Activated T-cell treated with anti-CD3 and anti-CD28 coated beads, Interleukin-2, amount 50 U/mL, for 24 hours (primary cell): ENCODE results near the gene ORM2.

Experiments
- DNase-seq: peaks from one replicate; pipeline ENCODE4 v3.0.0-alpha.2; 2020
- H3K27ac Mint-ChIP-seq: 2 replicates; pipeline ENCODE4 v1.8.0; 2020; ENCODE audit warnings: mild to moderate bottlenecking, mixed read lengths
- H3K27me3 Mint-ChIP-seq: 2 replicates; pipeline ENCODE4 v1.8.0; 2020; ENCODE audit warnings: mixed read lengths
- H3K36me3 Mint-ChIP-seq: 2 replicates; pipeline ENCODE4 v1.8.0; 2020; ENCODE audit warnings: low read depth, mixed read lengths
- H3K4me1 Mint-ChIP-seq: 2 replicates; pipeline ENCODE4 v1.8.0; 2020; ENCODE audit warnings: low read depth, mixed read lengths
- H3K4me3 Mint-ChIP-seq: 2 replicates; pipeline ENCODE4 v1.8.0; 2020; ENCODE audit warnings: mild to moderate bottlenecking, moderate library complexity, mixed read lengths
- H3K9me3 Mint-ChIP-seq: 2 replicates; pipeline ENCODE4 v1.8.0; 2020; ENCODE audit warnings: mixed read lengths

Gene ORM2

GRCh38 chr9:114303571-114303970, 26.1 kb upstream of the ORM2 start:
- Mint-ChIP-seq H3K9me3 (no peaks in the 10 kb centered on the region), H3K4me1 (peaks cover 4% of the 10 kb centered on the region), H3K36me3 (no peaks in the 10 kb centered on the region), H3K27me3 (no peaks in the 10 kb centered on the region), H3K4me3 (no peak overlapping the region), H3K27ac (no peak overlapping the region)
- DNase-seq, result peak; percentile 7

- Mint-ChIP-seq H3K27me3 (no peaks in the 10 kb centered on the region), H3K27ac (no peak overlapping the region), H3K4me1 (peaks cover 4% of the 10 kb centered on the region), H3K9me3 (no peaks in the 10 kb centered on the region), H3K4me3 (no peak overlapping the region), H3K36me3 (no peaks in the 10 kb centered on the region)
- DNase-seq, result no peak
These were observed 25.7 kb upstream of the ORM2 start for GRCh38 chr9:114303977-114304376.

GRCh38 chr9:114304416-114305188, 25.1 kb upstream of the ORM2 start:
- Mint-ChIP-seq H3K27ac (no peak overlapping the region), H3K27me3 (no peaks in the 10 kb centered on the region), H3K9me3 (no peaks in the 10 kb centered on the region), H3K4me1 (peaks cover 4% of the 10 kb centered on the region), H3K4me3 (no peak overlapping the region), H3K36me3 (no peaks in the 10 kb centered on the region)
- peak; percentile 17 for DNase-seq

GRCh38 chr9:114307899-114308267, 21.8 kb upstream of the ORM2 start:
- no peaks in the 10 kb centered on the region for H3K27me3 Mint-ChIP-seq
- peaks cover 4% of the 10 kb centered on the region for H3K4me1 Mint-ChIP-seq
- peak; percentile 7 for DNase-seq
- no peak overlapping the region for H3K4me3 Mint-ChIP-seq
- peak overlapping the region; percentile 44 for H3K27ac Mint-ChIP-seq
- H3K9me3 Mint-ChIP-seq, result no peaks in the 10 kb centered on the region
- H3K36me3 Mint-ChIP-seq, result no peaks in the 10 kb centered on the region

- no peak overlapping the region for H3K4me3 Mint-ChIP-seq
- DNase-seq, result peak; percentile 13
These were observed 21.2 kb upstream of the ORM2 start for GRCh38 chr9:114308361-114308950.

GRCh38 chr9:114309096-114309495, 20.6 kb upstream of the ORM2 start:
- no peak for DNase-seq
- Mint-ChIP-seq H3K27ac (no peak overlapping the region), H3K27me3 (no peaks in the 10 kb centered on the region), H3K9me3 (no peaks in the 10 kb centered on the region), H3K4me3 (no peak overlapping the region), H3K4me1 (peaks cover 4% of the 10 kb centered on the region), H3K36me3 (no peaks in the 10 kb centered on the region)

More at GRCh38 chr9:114308361-114308950, 21.2 kb upstream of the ORM2 start:
- Mint-ChIP-seq H3K36me3 (no peaks in the 10 kb centered on the region), H3K27me3 (no peaks in the 10 kb centered on the region), H3K4me1 (peaks cover 4% of the 10 kb centered on the region), H3K27ac (no peak overlapping the region), H3K9me3 (no peaks in the 10 kb centered on the region)

- H3K4me3 Mint-ChIP-seq, result no peak overlapping the region
- no peaks in the 10 kb centered on the region for H3K36me3 Mint-ChIP-seq
- peak; percentile 13 for DNase-seq
- H3K9me3 Mint-ChIP-seq, result no peaks in the 10 kb centered on the region
- H3K27ac Mint-ChIP-seq, result no peak overlapping the region
- no peaks in the 10 kb centered on the region for H3K27me3 Mint-ChIP-seq
- peaks cover under 1% of the 10 kb centered on the region for H3K4me1 Mint-ChIP-seq
These were observed 18.9 kb upstream of the ORM2 start for GRCh38 chr9:114310471-114311450.

GRCh38 chr9:114311571-114312512, 17.8 kb upstream of the ORM2 start:
- no peaks in the 10 kb centered on the region for H3K4me1 Mint-ChIP-seq
- H3K36me3 Mint-ChIP-seq, result no peaks in the 10 kb centered on the region
- no peak overlapping the region for H3K4me3 Mint-ChIP-seq
- no peaks in the 10 kb centered on the region for H3K27me3 Mint-ChIP-seq
- H3K9me3 Mint-ChIP-seq, result no peaks in the 10 kb centered on the region
- no peak overlapping the region for H3K27ac Mint-ChIP-seq
- no peak for DNase-seq

- Mint-ChIP-seq H3K4me3 (no peak overlapping the region), H3K36me3 (no peaks in the 10 kb centered on the region), H3K27ac (no peak overlapping the region), H3K9me3 (no peaks in the 10 kb centered on the region), H3K4me1 (no peaks in the 10 kb centered on the region), H3K27me3 (no peaks in the 10 kb centered on the region)
- peak; percentile 3 for DNase-seq
These were observed 17.2 kb upstream of the ORM2 start for GRCh38 chr9:114312513-114312875.

- H3K27ac Mint-ChIP-seq, result no peak overlapping the region
- no peaks in the 10 kb centered on the region for H3K36me3 Mint-ChIP-seq
- peaks cover 6% of the 10 kb centered on the region for H3K27me3 Mint-ChIP-seq
- H3K9me3 Mint-ChIP-seq, result no peaks in the 10 kb centered on the region
- no peak overlapping the region for H3K4me3 Mint-ChIP-seq
- DNase-seq, result no peak
- H3K4me1 Mint-ChIP-seq, result peaks cover 1% of the 10 kb centered on the region
These were observed 16.5 kb upstream of the ORM2 start for GRCh38 chr9:114313186-114313585.

- peak; percentile 13 for DNase-seq
- no peaks in the 10 kb centered on the region for H3K36me3 Mint-ChIP-seq
- no peaks in the 10 kb centered on the region for H3K9me3 Mint-ChIP-seq
- H3K4me1 Mint-ChIP-seq, result peaks cover 1% of the 10 kb centered on the region
- no peak overlapping the region for H3K27ac Mint-ChIP-seq
- no peak overlapping the region for H3K4me3 Mint-ChIP-seq
- H3K27me3 Mint-ChIP-seq, result peaks cover 10% of the 10 kb centered on the region
These were observed 15.3 kb upstream of the ORM2 start for GRCh38 chr9:114314256-114314867.

- Mint-ChIP-seq H3K27ac (no peak overlapping the region), H3K4me3 (no peak overlapping the region), H3K27me3 (peaks cover 11% of the 10 kb centered on the region), H3K4me1 (peaks cover 1% of the 10 kb centered on the region), H3K9me3 (no peaks in the 10 kb centered on the region), H3K36me3 (no peaks in the 10 kb centered on the region)
- no peak for DNase-seq
These were observed 14.6 kb upstream of the ORM2 start for GRCh38 chr9:114314881-114315722.
